GM23338 (cell line): Measurements from ENCODE around the gene TTC17.

Experiments
- CREB1 ChIP-seq: fragments of 250-450 bp; sonication (Bioruptor Pico); IDR thresholded peaks from 2 replicates; pipeline ENCODE4 v1.5.0; 2020; ENCODE audit warnings: low read depth, mild to moderate bottlenecking, moderate library complexity
- CTCF ChIP-seq, 2 experiments: fragments of 200-600 bp in 1 of 2; sonication (generic) in 1 of 2; conservative IDR thresholded peaks; 2 replicates each; pipeline versions ENCODE4 v1.5.1 to v1.6.1; 2016 to 2017; ENCODE audit warnings: antibody characterized with exemption in 2 of 2, low read depth in 2 of 2, mild to moderate bottlenecking in 2 of 2, moderate library complexity in 1 of 2
- ETS1 ChIP-seq: IDR thresholded peaks from 2 replicates; pipeline ENCODE4 v1.6.1; 2016; ENCODE audit warnings: antibody characterized with exemption
- EZH2 ChIP-seq: fragments of 200-600 bp; sonication (generic); IDR thresholded peaks from one replicate; pipeline ENCODE4 v1.8.0; 2017; ENCODE audit warnings: antibody characterized with exemption, mild to moderate bottlenecking, low read depth; ENCODE audit not compliant: unreplicated experiment
- EZH2phosphoT487 ChIP-seq: fragments of 200-600 bp; sonication (generic); IDR thresholded peaks from one replicate; pipeline ENCODE4 v1.8.1; 2018; ENCODE audit warnings: antibody characterized with exemption; ENCODE audit not compliant: unreplicated experiment
- JUNB ChIP-seq: IDR thresholded peaks from one replicate; pipeline ENCODE4 v1.6.1; 2016; ENCODE audit warnings: antibody characterized with exemption; ENCODE audit not compliant: unreplicated experiment
- POLR2AphosphoS5 ChIP-seq: IDR thresholded peaks from 2 replicates; pipeline ENCODE4 v1.6.1; 2016; ENCODE audit warnings: antibody characterized with exemption, low read depth
- REST ChIP-seq: IDR thresholded peaks from one replicate; pipeline ENCODE4 v1.6.1; 2018; ENCODE audit warnings: antibody characterized with exemption; ENCODE audit not compliant: unreplicated experiment
- STAT1 ChIP-seq: IDR thresholded peaks from one replicate; pipeline ENCODE4 v1.6.1; 2016; ENCODE audit warnings: antibody characterized with exemption; ENCODE audit not compliant: unreplicated experiment

- TF ChIP-seq CREB1 = no peak
- no peak for TF ChIP-seq CTCF (conservative IDR thresholded peaks at IDR 0.05; ENCODE audit: low read depth in 2 of 2)
- TF ChIP-seq REST = no peak
- no peak for TF ChIP-seq EZH2
- TF ChIP-seq STAT1 = no peak
- no peak for TF ChIP-seq JUNB
- TF ChIP-seq POLR2AphosphoS5 = no peak
- no peak for TF ChIP-seq ETS1
- no peak for TF ChIP-seq EZH2phosphoT487
These were observed 103.6 kb downstream of the TTC17 start for GRCh38 chr11:43462359-43462758.
